Measurements from ENCODE around the gene CEP290.

CEP290 gene

GRCh38 chr12:88067301-88067700 is 74.6 kb downstream of the CEP290 start:
- no peak overlapping the region for H3K4me2 ChIP-seq (ENCODE audit: insufficient read depth, low read length, poor library complexity, severe bottlenecking)
- no peaks in the 10 kb centered on the region for H3K9me3 ChIP-seq (replicated peaks in 1 of 2; ENCODE audit: control insufficient read depth in 2 of 2, insufficient read depth in 1 of 2, low read depth in 1 of 2, low read length in 2 of 2)
- H2AFZ ChIP-seq (ENCODE audit: low read length): no peak overlapping the region
- no peak overlapping the region for H3K4me3 ChIP-seq (ENCODE audit: low read length in 2 of 2)
- no peak overlapping the region for H2BK15ac ChIP-seq (ENCODE audit: low read length)
- no peak overlapping the region for H3K9ac ChIP-seq (ENCODE audit: low read depth, low read length, poor library complexity)
- no peak overlapping the region for H3K23ac ChIP-seq (ENCODE audit: low read depth, low read length, poor library complexity)
- no peak overlapping the region for H3K27ac ChIP-seq (replicated peaks; ENCODE audit: low read length)
- WGBS, 2 donors (ENCODE audit: extremely low coverage in 2 of 2, insufficient read length in 2 of 2, insufficient replicate concordance in 1 of 2): no CpG with 5 or more reads among the region's 9 CpGs
- no peak overlapping the region for H2AK5ac ChIP-seq (ENCODE audit: low read depth, low read length)
- no peak overlapping the region for H3K18ac ChIP-seq (ENCODE audit: low read length)
- peaks cover 2 to 62% of the 10 kb centered on the region in 2 donors for H3K36me3 ChIP-seq (replicated peaks in 1 of 2; ENCODE audit: control insufficient read depth in 2 of 2, insufficient read depth in 2 of 2, low read length in 2 of 2)
- H4K91ac ChIP-seq (ENCODE audit: low read depth, low read length, poor library complexity): no peak overlapping the region
- no peak overlapping the region for H4K8ac ChIP-seq (ENCODE audit: low read depth, low read length)
- no peak overlapping the region for H2BK5ac ChIP-seq (ENCODE audit: low read length)
- H3K4me1 ChIP-seq (ENCODE audit: control insufficient read depth in 2 of 2, insufficient read depth in 1 of 2, low read depth in 1 of 2, low read length in 2 of 2): no peaks in the 10 kb centered on the region
- H3K4ac ChIP-seq (ENCODE audit: low read length): no peak overlapping the region
- no peak overlapping the region for H2BK12ac ChIP-seq (ENCODE audit: low read length)
- H3K79me1 ChIP-seq (ENCODE audit: low read depth, low read length): no peaks in the 10 kb centered on the region
- H2BK120ac ChIP-seq (ENCODE audit: low read depth, low read length): no peak overlapping the region
- DNase-seq (ENCODE audit: low spot score): no peak
- H3K14ac ChIP-seq (ENCODE audit: low read length): no peak overlapping the region
- no peaks in the 10 kb centered on the region for H3K27me3 ChIP-seq (ENCODE audit: control insufficient read depth in 3 of 3, insufficient read depth in 3 of 3, low read depth in 1 of 3, low read length in 3 of 3)

- no peak overlapping the region for H2AK5ac ChIP-seq (ENCODE audit: low read depth, low read length)
- H2AFZ ChIP-seq (ENCODE audit: low read length): no peak overlapping the region
- H3K4me1 ChIP-seq (ENCODE audit: control insufficient read depth in 2 of 2, insufficient read depth in 1 of 2, low read depth in 1 of 2, low read length in 2 of 2): no peaks in the 10 kb centered on the region
- H2BK15ac ChIP-seq (ENCODE audit: low read length): no peak overlapping the region
- no peak overlapping the region for H3K23ac ChIP-seq (ENCODE audit: low read depth, low read length, poor library complexity)
- no peak overlapping the region for H3K14ac ChIP-seq (ENCODE audit: low read length)
- H3K9me3 ChIP-seq (replicated peaks in 1 of 2; ENCODE audit: control insufficient read depth in 2 of 2, insufficient read depth in 1 of 2, low read depth in 1 of 2, low read length in 2 of 2): no peaks in the 10 kb centered on the region
- H3K9ac ChIP-seq (ENCODE audit: low read depth, low read length, poor library complexity): no peak overlapping the region
- H3K36me3 ChIP-seq (replicated peaks in 1 of 2; ENCODE audit: control insufficient read depth in 2 of 2, insufficient read depth in 2 of 2, low read length in 2 of 2): peaks cover 2 to 61% of the 10 kb centered on the region in 2 donors
- H2BK120ac ChIP-seq (ENCODE audit: low read depth, low read length): no peak overlapping the region
- H4K8ac ChIP-seq (ENCODE audit: low read depth, low read length): no peak overlapping the region
- no peaks in the 10 kb centered on the region for H3K27me3 ChIP-seq (ENCODE audit: control insufficient read depth in 3 of 3, insufficient read depth in 3 of 3, low read depth in 1 of 3, low read length in 3 of 3)
- no peaks in the 10 kb centered on the region for H3K79me1 ChIP-seq (ENCODE audit: low read depth, low read length)
- H4K91ac ChIP-seq (ENCODE audit: low read depth, low read length, poor library complexity): no peak overlapping the region
- H3K18ac ChIP-seq (ENCODE audit: low read length): no peak overlapping the region
- no peak overlapping the region for H2BK5ac ChIP-seq (ENCODE audit: low read length)
- H3K4ac ChIP-seq (ENCODE audit: low read length): no peak overlapping the region
- no peak for DNase-seq (ENCODE audit: low spot score)
- no peak overlapping the region for H3K4me3 ChIP-seq (ENCODE audit: low read length in 2 of 2)
- H3K4me2 ChIP-seq (ENCODE audit: insufficient read depth, low read length, poor library complexity, severe bottlenecking): no peak overlapping the region
- H2BK12ac ChIP-seq (ENCODE audit: low read length): no peak overlapping the region
- no peak overlapping the region for H3K27ac ChIP-seq (replicated peaks; ENCODE audit: low read length)
- no CpG with 5 or more reads among the region's 2 CpGs for WGBS, 2 donors (ENCODE audit: extremely low coverage in 2 of 2, insufficient read length in 2 of 2, insufficient replicate concordance in 1 of 2)
Observed at GRCh38 chr12:88063375-88063774, 78.5 kb downstream of the CEP290 start.

- H3K14ac ChIP-seq (ENCODE audit: low read length): no peak overlapping the region
- H3K27ac ChIP-seq (replicated peaks; ENCODE audit: low read length): no peak overlapping the region
- H3K4me3 ChIP-seq (ENCODE audit: low read length in 2 of 2): no peak overlapping the region
- H2AK5ac ChIP-seq (ENCODE audit: low read depth, low read length): no peak overlapping the region
- no peak overlapping the region for H3K9ac ChIP-seq (ENCODE audit: low read depth, low read length, poor library complexity)
- H3K9me3 ChIP-seq (replicated peaks in 1 of 2; ENCODE audit: control insufficient read depth in 2 of 2, insufficient read depth in 1 of 2, low read depth in 1 of 2, low read length in 2 of 2): no peaks in the 10 kb centered on the region
- no peak overlapping the region for H3K4ac ChIP-seq (ENCODE audit: low read length)
- no peak overlapping the region for H3K4me2 ChIP-seq (ENCODE audit: insufficient read depth, low read length, poor library complexity, severe bottlenecking)
- H3K23ac ChIP-seq (ENCODE audit: low read depth, low read length, poor library complexity): no peak overlapping the region
- H2AFZ ChIP-seq (ENCODE audit: low read length): no peak overlapping the region
- H4K91ac ChIP-seq (ENCODE audit: low read depth, low read length, poor library complexity): no peak overlapping the region
- no peak overlapping the region for H3K18ac ChIP-seq (ENCODE audit: low read length)
- H4K8ac ChIP-seq (ENCODE audit: low read depth, low read length): no peak overlapping the region
- H3K27me3 ChIP-seq (ENCODE audit: control insufficient read depth in 3 of 3, insufficient read depth in 3 of 3, low read depth in 1 of 3, low read length in 3 of 3): no peaks in the 10 kb centered on the region
- H2BK12ac ChIP-seq (ENCODE audit: low read length): no peak overlapping the region
- no peaks in the 10 kb centered on the region for H3K4me1 ChIP-seq (ENCODE audit: control insufficient read depth in 2 of 2, insufficient read depth in 1 of 2, low read depth in 1 of 2, low read length in 2 of 2)
- no peak for DNase-seq (ENCODE audit: low spot score)
- no CpG with 5 or more reads among the region's 1 CpG for WGBS, 2 donors (ENCODE audit: extremely low coverage in 2 of 2, insufficient read length in 2 of 2, insufficient replicate concordance in 1 of 2)
- no peak overlapping the region for H2BK5ac ChIP-seq (ENCODE audit: low read length)
- H3K36me3 ChIP-seq (replicated peaks in 1 of 2; ENCODE audit: control insufficient read depth in 2 of 2, insufficient read depth in 2 of 2, low read length in 2 of 2): peaks cover 3 to 62% of the 10 kb centered on the region in 2 donors
- H2BK120ac ChIP-seq (ENCODE audit: low read depth, low read length): no peak overlapping the region
- H3K79me1 ChIP-seq (ENCODE audit: low read depth, low read length): no peaks in the 10 kb centered on the region
- no peak overlapping the region for H2BK15ac ChIP-seq (ENCODE audit: low read length)
Observed at GRCh38 chr12:88062474-88062873, 79.4 kb downstream of the CEP290 start.

- Histone ChIP-seq H2BK5ac (ENCODE audit: low read length) (no peak overlapping the region), H3K27ac (replicated peaks; ENCODE audit: low read length) (no peak overlapping the region), H2BK15ac (ENCODE audit: low read length) (no peak overlapping the region), H4K8ac (ENCODE audit: low read depth, low read length) (no peak overlapping the region), H2BK12ac (ENCODE audit: low read length) (no peak overlapping the region), H3K23ac (ENCODE audit: low read depth, low read length, poor library complexity) (no peak overlapping the region), H3K27me3 (ENCODE audit: control insufficient read depth in 3 of 3, insufficient read depth in 3 of 3, low read depth in 1 of 3, low read length in 3 of 3) (no peaks in the 10 kb centered on the region), H3K4me1 (ENCODE audit: control insufficient read depth in 2 of 2, insufficient read depth in 1 of 2, low read depth in 1 of 2, low read length in 2 of 2) (no peaks in the 10 kb centered on the region), H3K36me3 (replicated peaks in 1 of 2; ENCODE audit: control insufficient read depth in 2 of 2, insufficient read depth in 2 of 2, low read length in 2 of 2) (peaks cover 2 to 68% of the 10 kb centered on the region in 2 donors), H3K9ac (ENCODE audit: low read depth, low read length, poor library complexity) (no peak overlapping the region), H2BK120ac (ENCODE audit: low read depth, low read length) (no peak overlapping the region), H3K4ac (ENCODE audit: low read length) (no peak overlapping the region), H3K18ac (ENCODE audit: low read length) (no peak overlapping the region), H3K14ac (ENCODE audit: low read length) (no peak overlapping the region), H3K79me1 (ENCODE audit: low read depth, low read length) (no peaks in the 10 kb centered on the region), H3K4me3 (ENCODE audit: low read length in 2 of 2) (no peak overlapping the region), H2AK5ac (ENCODE audit: low read depth, low read length) (no peak overlapping the region), H2AFZ (ENCODE audit: low read length) (no peak overlapping the region), H3K9me3 (replicated peaks in 1 of 2; ENCODE audit: control insufficient read depth in 2 of 2, insufficient read depth in 1 of 2, low read depth in 1 of 2, low read length in 2 of 2) (no peaks in the 10 kb centered on the region), H3K4me2 (ENCODE audit: insufficient read depth, low read length, poor library complexity, severe bottlenecking) (no peak overlapping the region), H4K91ac (ENCODE audit: low read depth, low read length, poor library complexity) (no peak overlapping the region)
- no CpG with 5 or more reads among the region's 1 CpG for WGBS, 2 donors (ENCODE audit: extremely low coverage in 2 of 2, insufficient read length in 2 of 2, insufficient replicate concordance in 1 of 2)
- no peak for DNase-seq (ENCODE audit: low spot score)
Observed at GRCh38 chr12:88058719-88059077, 83.2 kb downstream of the CEP290 start.

Measured in neuronal stem cell (in vitro differentiated cells).